Ecto neural progenitor cell (in vitro differentiated cells): ENCODE data around the gene ZNF814.
A peak's percentile ranks its signal among the peaks of the same experiment; 100 is the strongest.
"Not testable (repeated sequence)": the region's sequence is repeated elsewhere in the genome, so short reads cannot be mapped to it uniquely, and the experiment has no call there.

Experiments
- DNase-seq: peaks from one replicate; pipeline ENCODE4 v3.0.0-alpha.2; 2018; ENCODE audit warnings: low spot score

The ZNF814 gene

GRCh38 chr19:57862351-57862750 lies 26.5 kb downstream of the ZNF814 start:
- not testable (repeated sequence) for DNase-seq

GRCh38 chr19:57854117-57854516 lies 34.7 kb downstream of the ZNF814 start:
- DNase-seq: not testable (repeated sequence)

- DNase-seq: not testable (repeated sequence)
These were observed 36.8 kb downstream of the ZNF814 start for GRCh38 chr19:57851812-57852603.

- peak; percentile 55 for DNase-seq
These were observed 38.3 kb downstream of the ZNF814 start for GRCh38 chr19:57850553-57851017.

GRCh38 chr19:57849666-57850473 lies 39.0 kb downstream of the ZNF814 start, which contains the start of gene ZNF587:
Gene ZNF587, plus strand, starts transcription at chr19:57849859. Its CDS starts 180 bp downstream, at chr19:57850039.
- peak; percentile 71 for DNase-seq

- DNase-seq: not testable (repeated sequence)
These were observed 39.6 kb downstream of the ZNF814 start for GRCh38 chr19:57849162-57849665.

GRCh38 chr19:57847164-57847563 lies 41.7 kb downstream of the ZNF814 start:
- not testable (repeated sequence) for DNase-seq

GRCh38 chr19:57841122-57841763 lies 47.6 kb downstream of the ZNF814 start:
- no peak for DNase-seq

GRCh38 chr19:57838622-57839191 lies 50.1 kb downstream of the ZNF814 start:
- DNase-seq: not testable (repeated sequence)

- DNase-seq: not testable (repeated sequence)
These were observed 51.8 kb downstream of the ZNF814 start for GRCh38 chr19:57836991-57837390.

GRCh38 chr19:57830071-57830602 lies 58.7 kb downstream of the ZNF814 start, which contains the start of gene ZNF587B:
Gene ZNF587B, plus strand, starts transcription at chr19:57830299. Its CDS starts 230 bp downstream, at chr19:57830529.
- peak; percentile 93 for DNase-seq

- no peak for DNase-seq
These were observed 59.5 kb downstream of the ZNF814 start for GRCh38 chr19:57829316-57829715.

- DNase-seq: no peak
These were observed 63.3 kb downstream of the ZNF814 start for GRCh38 chr19:57825511-57825910.

- not testable (repeated sequence) for DNase-seq
These were observed 65.2 kb downstream of the ZNF814 start for GRCh38 chr19:57823608-57824007.

GRCh38 chr19:57823155-57823554 lies 65.7 kb downstream of the ZNF814 start:
- not testable (repeated sequence) for DNase-seq

- DNase-seq: not testable (repeated sequence)
These were observed 67.3 kb downstream of the ZNF814 start for GRCh38 chr19:57821501-57821900.

GRCh38 chr19:57821095-57821494 lies 67.7 kb downstream of the ZNF814 start:
- not testable (repeated sequence) for DNase-seq

GRCh38 chr19:57820599-57820998 lies 68.2 kb downstream of the ZNF814 start:
- DNase-seq: no peak

- peak; percentile 81 for DNase-seq
These were observed 69.2 kb downstream of the ZNF814 start for GRCh38 chr19:57819475-57820148.

GRCh38 chr19:57818378-57818777 lies 70.5 kb downstream of the ZNF814 start:
- no peak for DNase-seq

GRCh38 chr19:57817976-57818375 lies 70.9 kb downstream of the ZNF814 start:
- no peak for DNase-seq
